NB4 (cell line): Measurements from ENCODE around the gene DAB1.

Source experiments
- DNase-seq: peaks from one replicate; pipeline ENCODE4 v3.0.0; 2010; ENCODE audit warnings: low read depth
- H3K4me3 ChIP-seq: one replicate; pipeline ENCODE4 v1.5.1; 2011; ENCODE audit warnings: mild to moderate bottlenecking, low read depth, low read length, moderate library complexity
- MYC ChIP-seq: IDR thresholded peaks from 2 replicates; pipeline ENCODE4 v1.6.1; 2011; ENCODE audit warnings: low read depth, low read length
- POLR2A ChIP-seq: IDR thresholded peaks from 2 replicates; pipeline ENCODE4 v1.6.1; 2011; ENCODE audit warnings: mild to moderate bottlenecking; ENCODE audit not compliant: insufficient read length; ENCODE audit errors: extremely low read depth
- TF ChIP-seq, protein P1 (sequence below): IDR thresholded peaks from 2 replicates; pipeline ENCODE4 v1.6.1; 2011; ENCODE audit warnings: low read depth, low read length
- TF ChIP-seq, protein P2 (sequence below): IDR thresholded peaks from one replicate; pipeline ENCODE4 v1.5.1; 2012; ENCODE audit warnings: low read depth, low read length

DAB1 gene

DNA sequence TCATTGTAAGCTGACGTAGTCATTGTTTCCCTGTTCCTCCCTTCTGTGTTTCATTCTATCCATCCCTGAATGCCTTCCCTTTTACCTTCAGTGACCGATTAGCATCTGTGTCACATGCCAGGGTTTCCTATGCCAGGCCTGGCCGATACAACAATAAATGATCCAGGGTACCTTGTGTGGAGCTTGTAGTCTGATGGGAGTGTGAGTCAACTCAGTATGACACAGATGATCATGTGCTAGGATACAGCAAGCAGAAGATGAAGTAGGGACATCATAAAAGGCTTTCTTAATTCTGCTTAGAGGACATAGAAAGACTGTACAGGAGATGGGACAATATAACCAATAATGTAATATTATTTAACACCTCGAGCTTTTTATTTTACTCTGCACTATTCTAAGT, 294.0 kb downstream of the DAB1 start:
- no peak for DNase-seq
- TF ChIP-seq MYC (no peak), POLR2A (no peak)
- TF ChIP-seq, protein P1, sequence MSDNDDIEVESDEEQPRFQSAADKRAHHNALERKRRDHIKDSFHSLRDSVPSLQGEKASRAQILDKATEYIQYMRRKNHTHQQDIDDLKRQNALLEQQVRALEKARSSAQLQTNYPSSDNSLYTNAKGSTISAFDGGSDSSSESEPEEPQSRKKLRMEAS: no peak
- no peak overlapping the region for H3K4me3 ChIP-seq

DNA sequence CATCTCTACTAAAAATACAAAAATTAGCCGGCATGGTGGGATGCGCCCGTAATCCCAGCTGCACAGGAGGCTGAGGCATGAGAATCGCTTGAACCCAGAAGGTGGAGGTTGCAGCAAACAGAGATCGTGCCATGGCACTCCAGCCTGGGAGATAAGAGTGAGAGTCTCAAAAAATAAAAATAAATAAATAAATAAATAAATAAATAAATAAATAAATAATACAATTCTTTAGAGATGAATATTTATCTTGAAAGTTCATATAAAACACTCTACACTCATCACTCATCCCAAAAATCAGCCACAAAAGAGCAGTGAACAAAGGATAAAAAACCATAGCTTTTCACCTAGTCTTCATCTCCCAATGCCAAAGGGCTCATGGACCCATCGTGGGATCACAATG, 295.9 kb downstream of the DAB1 start:
- no peak overlapping the region for H3K4me3 ChIP-seq
- no peak for DNase-seq
- TF ChIP-seq, protein P2, sequence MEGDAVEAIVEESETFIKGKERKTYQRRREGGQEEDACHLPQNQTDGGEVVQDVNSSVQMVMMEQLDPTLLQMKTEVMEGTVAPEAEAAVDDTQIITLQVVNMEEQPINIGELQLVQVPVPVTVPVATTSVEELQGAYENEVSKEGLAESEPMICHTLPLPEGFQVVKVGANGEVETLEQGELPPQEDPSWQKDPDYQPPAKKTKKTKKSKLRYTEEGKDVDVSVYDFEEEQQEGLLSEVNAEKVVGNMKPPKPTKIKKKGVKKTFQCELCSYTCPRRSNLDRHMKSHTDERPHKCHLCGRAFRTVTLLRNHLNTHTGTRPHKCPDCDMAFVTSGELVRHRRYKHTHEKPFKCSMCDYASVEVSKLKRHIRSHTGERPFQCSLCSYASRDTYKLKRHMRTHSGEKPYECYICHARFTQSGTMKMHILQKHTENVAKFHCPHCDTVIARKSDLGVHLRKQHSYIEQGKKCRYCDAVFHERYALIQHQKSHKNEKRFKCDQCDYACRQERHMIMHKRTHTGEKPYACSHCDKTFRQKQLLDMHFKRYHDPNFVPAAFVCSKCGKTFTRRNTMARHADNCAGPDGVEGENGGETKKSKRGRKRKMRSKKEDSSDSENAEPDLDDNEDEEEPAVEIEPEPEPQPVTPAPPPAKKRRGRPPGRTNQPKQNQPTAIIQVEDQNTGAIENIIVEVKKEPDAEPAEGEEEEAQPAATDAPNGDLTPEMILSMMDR: no peak
- TF ChIP-seq MYC (no peak), POLR2A (no peak)
- TF ChIP-seq, protein P1: no peak

DNA sequence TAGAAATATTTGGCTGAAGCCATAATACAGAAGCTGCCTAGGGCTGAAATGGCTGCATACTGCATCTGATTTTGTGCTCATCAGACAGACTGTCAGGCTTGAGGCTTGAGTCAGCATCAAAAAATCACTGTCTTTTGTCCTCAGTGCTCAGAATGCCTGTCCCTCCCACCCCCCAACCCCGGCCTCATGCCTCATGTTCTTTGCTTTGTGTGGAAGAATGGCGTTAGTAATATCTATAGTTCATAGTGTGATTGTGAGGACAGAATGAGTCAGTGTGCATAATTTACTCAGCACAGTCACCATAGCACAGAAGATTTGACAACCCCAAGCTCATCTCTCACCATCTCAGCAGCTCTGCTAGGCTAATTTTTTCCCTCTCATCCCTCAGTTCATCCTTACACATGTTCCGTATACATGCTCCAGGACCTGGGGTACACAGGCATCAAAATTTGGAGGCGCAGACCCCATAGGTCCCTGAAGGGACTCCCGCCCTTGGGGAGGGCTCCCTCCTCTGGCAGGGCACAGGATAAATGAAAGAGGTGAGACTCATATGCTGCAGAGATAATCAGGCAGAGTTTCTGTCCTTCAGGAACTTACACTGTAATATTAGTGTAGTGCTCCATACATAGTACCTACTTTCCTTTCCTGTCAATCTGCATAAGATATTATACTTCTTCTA, 299.0 kb downstream of the DAB1 start:
- H3K4me3 ChIP-seq: no peak overlapping the region
- TF ChIP-seq POLR2A (no peak), MYC (no peak)
- TF ChIP-seq, protein P1: no peak
- TF ChIP-seq, protein P2: no peak
- DNase-seq: no peak

DNA sequence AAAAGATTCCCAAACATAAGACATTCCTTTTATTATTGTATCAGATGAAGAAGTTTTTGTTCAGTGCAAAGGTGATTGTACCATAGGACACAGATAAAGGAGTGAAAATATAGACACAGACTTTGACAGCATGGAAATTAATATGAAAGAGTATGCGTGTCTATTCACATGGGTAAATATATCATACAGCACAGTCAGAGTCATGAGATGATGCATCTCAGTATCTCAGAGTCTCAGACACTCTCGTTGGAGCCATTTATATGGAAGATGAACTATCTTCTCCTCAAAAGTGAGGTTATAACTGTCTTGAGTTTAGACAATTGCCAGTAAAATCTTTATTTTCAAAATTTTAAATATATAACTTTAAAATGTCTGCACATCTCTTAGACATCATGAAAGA, 299.7 kb downstream of the DAB1 start:
- no peak overlapping the region for H3K4me3 ChIP-seq
- no peak for DNase-seq
- TF ChIP-seq MYC (no peak), POLR2A (no peak)
- TF ChIP-seq, protein P1: no peak
- TF ChIP-seq, protein P2: no peak

DNA sequence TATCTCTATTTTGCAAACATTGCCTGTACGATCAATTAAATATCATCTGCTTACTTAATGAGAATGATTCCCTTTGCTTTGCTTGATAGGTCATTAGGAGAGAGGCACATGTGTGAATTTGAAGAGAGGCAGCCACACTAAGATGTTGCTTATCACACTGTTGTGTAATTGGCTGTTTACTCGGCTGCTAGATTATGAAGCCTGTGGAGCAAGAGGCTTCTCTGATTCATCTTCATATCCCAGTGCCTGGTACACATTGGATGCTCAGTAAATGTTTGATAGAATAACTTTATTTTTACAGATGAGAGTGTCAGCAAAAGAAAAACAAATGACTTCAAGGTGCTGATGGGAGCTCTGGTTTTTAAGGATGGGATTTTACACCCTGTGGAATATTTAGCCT, 301.8 kb downstream of the DAB1 start:
- TF ChIP-seq, protein P2: no peak
- TF ChIP-seq POLR2A: no peak
- TF ChIP-seq, protein P1: no peak
- no peak for TF ChIP-seq MYC
- H3K4me3 ChIP-seq: no peak overlapping the region
- DNase-seq: no peak

DNA sequence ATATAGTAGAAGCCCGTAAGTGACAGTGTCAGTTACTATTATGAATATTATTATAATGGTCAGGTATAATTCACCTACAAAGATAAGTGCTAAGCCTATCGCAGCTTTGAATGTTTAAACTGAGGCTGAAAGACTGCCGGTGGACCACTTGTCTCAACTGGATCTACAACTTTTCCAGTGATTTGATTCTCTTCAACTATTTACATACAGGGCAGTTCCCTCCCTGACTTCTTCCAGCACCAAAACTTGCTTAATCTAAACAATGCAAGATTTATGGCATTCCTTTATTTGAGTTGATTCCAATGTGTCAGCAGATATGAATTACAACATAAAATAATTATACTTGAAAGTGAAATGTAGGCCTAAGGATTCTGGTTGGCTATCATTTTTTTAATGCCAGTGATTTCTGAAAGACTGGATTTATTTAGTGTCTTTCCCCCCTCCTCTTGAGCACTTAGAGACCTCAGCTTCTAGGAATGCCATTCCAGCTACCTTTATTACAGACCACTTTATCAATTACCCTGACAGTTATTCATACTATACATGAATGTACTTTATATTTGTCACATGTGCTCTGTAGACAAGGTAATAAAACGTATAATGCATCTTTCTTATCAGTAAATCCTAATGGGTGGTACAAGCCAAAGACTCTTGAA, 304.8 kb downstream of the DAB1 start:
- H3K4me3 ChIP-seq: no peak overlapping the region
- DNase-seq: no peak
- TF ChIP-seq, protein P2: no peak
- TF ChIP-seq, protein P1: no peak
- TF ChIP-seq MYC (no peak), POLR2A (no peak)
